BLaER1 (cell line): ENCODE data around the gene LAGE3.

Experiments used
- H3K27ac ChIP-seq: shearing (Covaris generic); formaldehyde crosslinking; 2 replicates; pipeline ENCODE4 v1.8.1; 2022
- H3K27me3 ChIP-seq: shearing (Covaris generic); formaldehyde crosslinking; 2 replicates; pipeline ENCODE4 v1.8.1; 2022
- H3K36me3 ChIP-seq: shearing (Covaris generic); formaldehyde crosslinking; 2 replicates; pipeline ENCODE4 v1.8.1; 2022
- H3K4me1 ChIP-seq: shearing (Covaris generic); formaldehyde crosslinking; 2 replicates; pipeline ENCODE4 v1.8.1; 2022
- H3K4me2 ChIP-seq: shearing (Covaris generic); formaldehyde crosslinking; 2 replicates; pipeline ENCODE4 v1.8.1; 2022
- H3K4me3 ChIP-seq: shearing (Covaris generic); formaldehyde crosslinking; 2 replicates; pipeline ENCODE4 v1.8.1; 2022
- H3K9ac ChIP-seq: shearing (Covaris generic); formaldehyde crosslinking; 2 replicates; pipeline ENCODE4 v1.8.1; 2022
- H3K9me3 ChIP-seq: shearing (Covaris generic); formaldehyde crosslinking; 2 replicates; pipeline ENCODE4 v1.8.1; 2022
- H4K20me1 ChIP-seq: shearing (Covaris generic); formaldehyde crosslinking; 2 replicates; pipeline ENCODE4 v1.8.1; 2022
- Cebpa-rat ChIP-seq: shearing (Covaris generic); IDR thresholded peaks from 2 replicates; pipeline ENCODE4 v1.8.1; 2022

The LAGE3 gene

DNA sequence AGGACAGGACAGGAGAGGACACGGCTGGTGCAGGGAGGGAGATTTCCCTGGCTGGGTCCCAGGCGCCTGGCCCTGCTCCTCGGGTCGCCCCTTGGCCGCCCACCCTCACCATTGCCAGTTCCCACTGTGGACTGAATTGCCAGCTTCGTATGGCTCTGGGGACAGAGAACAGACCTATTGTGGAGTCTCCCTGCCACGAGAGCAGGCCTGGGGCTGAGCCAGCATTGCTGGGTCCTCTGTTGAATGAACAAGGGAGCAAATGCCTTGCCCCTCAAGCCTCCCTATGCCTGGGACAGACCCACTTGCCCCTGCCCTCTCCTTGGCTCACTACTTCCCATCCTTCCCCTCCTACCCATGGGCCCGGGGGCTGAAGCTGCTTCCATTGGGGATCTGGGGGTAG is 16.7 kb downstream of the LAGE3 start:
- no peak for TF ChIP-seq Cebpa-rat
- peaks cover 5% of the 10 kb centered on the region; the same call in 1 of the 2 replicates for H3K27me3 ChIP-seq
- peaks cover 25% of the 10 kb centered on the region for H3K9me3 ChIP-seq
- peaks cover 69% of the 10 kb centered on the region for H3K36me3 ChIP-seq
- H3K4me1 ChIP-seq, result peaks cover 16% of the 10 kb centered on the region
- no peak overlapping the region for H3K4me3 ChIP-seq
- no peak overlapping the region for H3K27ac ChIP-seq
- H3K4me2 ChIP-seq, result no peak overlapping the region
- H4K20me1 ChIP-seq, result peaks cover 65% of the 10 kb centered on the region
- no peak overlapping the region for H3K9ac ChIP-seq

DNA sequence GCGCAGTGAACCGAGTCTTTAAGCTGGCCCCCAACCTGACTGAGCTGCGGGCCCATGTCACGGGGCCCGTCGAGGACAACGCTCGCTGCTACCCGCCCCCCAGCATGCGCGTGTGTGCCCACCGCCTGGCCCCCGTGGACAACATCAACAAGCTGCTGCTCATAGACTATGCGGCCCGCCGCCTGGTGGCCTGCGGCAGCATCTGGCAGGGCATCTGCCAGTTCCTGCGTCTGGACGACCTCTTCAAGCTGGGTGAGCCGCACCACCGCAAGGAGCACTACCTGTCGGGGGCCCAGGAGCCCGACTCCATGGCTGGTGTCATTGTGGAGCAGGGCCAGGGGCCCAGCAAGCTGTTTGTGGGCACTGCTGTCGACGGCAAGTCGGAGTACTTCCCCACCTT is 18.8 kb downstream of the LAGE3 start:
- Histone ChIP-seq H3K4me2 (peak overlapping the region; percentile 87), H3K4me1 (peaks cover 16% of the 10 kb centered on the region), H3K27me3 (peaks cover 5% of the 10 kb centered on the region; the same call in 1 of the 2 replicates), H3K36me3 (peaks cover 50% of the 10 kb centered on the region), H4K20me1 (peaks cover 62% of the 10 kb centered on the region), H3K9ac (peak overlapping the region; percentile 68), H3K9me3 (0 out of 2 replicates have a peak, but pooled peaks cover 13% of the 10 kb centered on the region), H3K27ac (no peak overlapping the region), H3K4me3 (peak overlapping the region; percentile 79)
- no peak for TF ChIP-seq Cebpa-rat

DNA sequence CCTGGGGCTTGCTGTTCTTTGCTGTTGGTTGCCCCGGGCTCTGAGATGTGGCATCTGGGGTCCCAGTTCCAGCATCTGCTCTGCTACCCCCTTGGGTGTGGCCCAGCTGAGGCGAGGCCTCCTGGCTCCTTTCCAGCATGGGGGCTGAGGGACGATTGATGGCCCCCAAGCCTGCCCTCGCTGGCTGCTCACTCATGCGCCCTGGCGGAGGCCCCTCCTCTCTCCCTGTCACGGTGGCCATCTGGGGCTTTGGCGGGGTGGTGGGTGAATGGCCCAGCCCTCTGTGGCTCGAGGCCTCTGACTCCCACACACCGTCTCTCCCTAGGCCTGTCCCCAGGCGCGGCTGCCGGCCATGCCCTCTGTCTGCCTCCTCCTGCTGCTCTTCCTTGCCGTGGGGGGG is 19.2 kb downstream of the LAGE3 start:
- Histone ChIP-seq H3K4me1 (peaks cover 16% of the 10 kb centered on the region), H3K36me3 (peaks cover 46% of the 10 kb centered on the region), H3K9ac (peak overlapping the region; percentile 68), H3K27me3 (peaks cover 5% of the 10 kb centered on the region; the same call in 1 of the 2 replicates), H3K4me3 (peak overlapping the region; percentile 79), H4K20me1 (peaks cover 57% of the 10 kb centered on the region), H3K9me3 (0 out of 2 replicates have a peak, but pooled peaks cover 13% of the 10 kb centered on the region), H3K4me2 (peak overlapping the region; percentile 87), H3K27ac (0 out of 2 replicates have a peak overlapping the region, but pooled peaks have one; percentile 26)
- TF ChIP-seq Cebpa-rat, result no peak

DNA sequence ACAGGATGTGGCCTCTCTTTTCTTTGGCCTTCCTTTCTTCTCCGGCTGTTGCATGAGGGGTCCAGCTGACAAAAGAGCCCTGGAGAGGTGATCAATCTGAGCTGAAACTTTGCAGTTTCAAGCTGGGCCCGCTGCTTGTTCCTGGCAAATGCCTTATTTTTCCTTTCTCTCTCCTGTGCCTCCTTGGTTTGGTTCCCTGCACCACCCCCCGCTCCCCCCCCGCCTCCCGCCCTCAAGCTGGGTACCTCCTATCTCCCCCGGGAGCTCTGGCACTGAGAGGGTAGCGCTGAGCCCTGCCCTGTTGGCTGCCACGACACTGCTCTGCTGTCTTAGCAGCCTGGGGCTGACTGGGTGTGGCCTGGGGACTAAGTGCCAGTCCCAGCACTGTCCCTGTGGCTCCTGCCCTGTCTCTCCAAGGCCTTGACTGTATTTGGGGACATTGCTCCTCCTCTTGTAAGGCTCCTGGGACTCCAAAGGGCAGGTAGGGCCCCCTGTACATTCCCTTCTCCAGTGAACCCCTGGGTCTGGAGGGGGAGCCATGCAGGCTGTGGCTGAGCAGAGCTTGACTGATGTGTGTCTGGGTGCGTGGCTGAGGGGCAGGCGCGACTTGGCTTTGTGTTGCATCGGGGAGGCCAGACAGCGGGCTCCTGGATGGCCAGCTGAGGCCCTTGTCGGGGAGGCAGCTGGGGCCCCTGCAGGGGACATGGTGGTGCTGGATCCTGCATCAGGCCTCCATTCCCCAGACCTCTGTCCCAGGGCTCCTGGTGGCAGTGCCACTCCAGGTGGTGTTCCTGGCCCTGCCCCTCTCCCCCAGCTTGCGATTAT is 19.9 kb downstream of the LAGE3 start:
- peak overlapping the region; percentile 79 for H3K4me3 ChIP-seq
- peak overlapping the region; percentile 92 for H3K27ac ChIP-seq
- H3K36me3 ChIP-seq, result peaks cover 39% of the 10 kb centered on the region
- H3K4me1 ChIP-seq, result peaks cover 16% of the 10 kb centered on the region
- H3K4me2 ChIP-seq, result peak overlapping the region; percentile 87
- peaks cover 5% of the 10 kb centered on the region; the same call in 1 of the 2 replicates for H3K27me3 ChIP-seq
- peak overlapping the region; percentile 87 for H3K9ac ChIP-seq
- H3K9me3 ChIP-seq, result 0 out of 2 replicates have a peak, but pooled peaks cover 16% of the 10 kb centered on the region
- H4K20me1 ChIP-seq, result peaks cover 51% of the 10 kb centered on the region
- no peak for TF ChIP-seq Cebpa-rat

DNA sequence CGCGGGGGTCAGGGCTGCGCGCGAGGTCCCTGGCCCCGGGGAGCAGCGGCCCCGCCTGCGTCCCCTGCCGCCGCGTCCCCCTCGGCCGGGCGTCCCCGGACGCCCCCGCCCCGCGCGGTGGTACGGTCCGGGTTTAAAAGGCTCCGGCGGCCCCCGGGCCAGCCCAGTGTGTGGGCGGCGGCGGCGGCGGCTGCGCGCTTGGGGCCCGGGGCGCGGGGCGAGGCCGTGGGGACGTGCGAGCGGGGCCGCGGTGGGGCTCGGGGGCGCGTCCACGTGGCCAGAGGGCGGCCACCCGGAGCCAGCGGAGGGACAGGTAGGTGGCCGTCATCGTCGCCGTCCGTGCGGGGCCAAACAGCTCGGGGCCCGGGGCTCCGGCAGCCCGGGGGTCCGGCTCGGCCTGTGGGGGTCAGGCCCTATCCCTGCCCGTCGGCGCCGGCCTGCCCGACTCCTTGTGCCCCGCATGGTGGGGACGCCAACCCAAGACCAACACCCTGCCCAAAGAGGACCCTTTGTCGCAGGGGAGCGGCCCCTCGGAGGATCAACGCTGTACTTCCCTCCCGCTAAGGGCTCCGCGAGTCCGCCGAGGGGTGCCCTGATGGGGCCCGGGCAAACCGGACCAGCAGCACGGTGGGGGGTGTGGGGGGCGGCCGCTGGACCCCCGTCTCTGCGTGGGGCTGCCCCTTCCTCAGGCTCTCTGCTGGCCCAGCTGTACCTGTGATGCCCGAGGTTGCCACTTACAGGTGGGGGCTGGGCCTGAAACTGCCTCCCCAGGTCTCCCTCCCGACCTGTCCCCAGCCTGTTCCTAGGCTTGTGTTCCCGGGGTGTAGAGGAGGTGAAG is 20.7 kb downstream of the LAGE3 start, which contains the start of gene PLXNA3:
Gene PLXNA3, plus strand, starts transcription at position 166 of the 838 bp plus-strand sequence. CDS start 1,903 bp downstream, outside the sequence.
- peak within 1 kb of the TSS; percentile 92 for H3K27ac ChIP-seq
- H3K4me3 ChIP-seq, result peak within 1 kb of the TSS; percentile 79
- H3K9me3 ChIP-seq, result 0 out of 2 replicates have a peak, but pooled peaks cover 12% of the 10 kb centered on the region
- H4K20me1 ChIP-seq, result peaks cover 45% of the 10 kb centered on the region
- peaks cover 16% of the 10 kb centered on the region for H3K4me1 ChIP-seq
- H3K27me3 ChIP-seq, result peaks cover 5% of the 10 kb centered on the region; the same call in 1 of the 2 replicates
- H3K4me2 ChIP-seq, result peak within 1 kb of the TSS; percentile 87
- peaks cover 32% of the 10 kb centered on the region for H3K36me3 ChIP-seq
- peak within 1 kb of the TSS; percentile 87 for H3K9ac ChIP-seq
- no peak for TF ChIP-seq Cebpa-rat

DNA sequence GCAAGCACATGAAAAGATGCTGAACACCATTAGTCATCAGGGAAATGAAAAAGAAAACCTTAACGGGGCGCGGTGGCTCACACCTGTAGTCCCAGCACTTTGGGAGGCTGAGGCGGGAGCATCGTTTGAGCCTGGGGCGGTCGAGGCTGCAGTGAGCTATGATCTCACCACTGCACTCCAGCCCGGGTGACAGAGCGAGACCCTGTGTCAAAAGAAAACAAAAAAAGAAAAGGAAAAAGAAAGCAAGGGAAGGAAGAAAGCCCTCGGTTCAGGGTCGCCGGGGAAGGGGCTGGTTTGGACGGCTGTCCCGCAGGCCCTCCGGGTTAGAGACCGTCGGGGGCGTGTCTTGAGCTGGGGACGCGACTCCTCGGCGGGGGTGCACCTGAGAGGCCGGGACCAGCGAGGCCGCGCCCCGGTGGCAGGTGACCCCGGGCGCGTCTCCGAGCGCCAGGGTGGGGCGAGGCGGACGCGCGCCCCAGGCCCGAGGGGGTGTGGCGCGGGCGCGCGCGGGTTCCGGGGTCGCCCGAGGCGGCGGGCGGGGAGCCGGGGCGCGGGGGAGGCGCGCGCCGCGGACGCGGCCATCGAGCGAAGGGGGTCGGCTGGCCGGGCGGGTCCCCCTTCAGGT is 21.5 kb downstream of the LAGE3 start:
- Histone ChIP-seq H3K4me3 (peak overlapping the region; percentile 79), H3K9ac (peak overlapping the region; percentile 87), H3K36me3 (peaks cover 28% of the 10 kb centered on the region), H3K4me2 (peak overlapping the region; percentile 87), H3K9me3 (0 out of 2 replicates have a peak, but pooled peaks cover 12% of the 10 kb centered on the region), H4K20me1 (peaks cover 40% of the 10 kb centered on the region), H3K27ac (peak overlapping the region; percentile 92), H3K4me1 (peaks cover 16% of the 10 kb centered on the region), H3K27me3 (peaks cover 13% of the 10 kb centered on the region)
- TF ChIP-seq Cebpa-rat, result no peak

DNA sequence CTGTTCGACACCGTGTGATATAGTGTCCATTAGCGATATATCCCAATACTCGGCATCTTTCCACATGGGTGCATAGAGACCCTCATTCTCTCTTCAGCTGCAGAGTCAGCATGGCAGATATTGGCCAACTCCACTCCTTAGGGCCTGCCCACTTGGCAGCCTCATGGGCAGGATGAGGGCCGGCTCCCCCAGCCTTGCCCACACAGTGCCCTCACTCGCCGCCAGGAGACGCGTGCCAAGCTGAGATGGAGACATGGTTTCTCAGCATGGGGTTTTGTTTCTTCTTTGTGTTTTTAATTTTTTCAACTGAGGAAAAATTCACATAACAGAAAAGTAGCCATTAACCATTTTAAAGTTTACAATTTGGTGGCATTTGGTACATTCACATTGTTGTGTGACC is 26.3 kb downstream of the LAGE3 start:
- Histone ChIP-seq H3K27me3 (peaks cover 48% of the 10 kb centered on the region), H3K9me3 (0 out of 2 replicates have a peak, but pooled peaks cover 7% of the 10 kb centered on the region), H3K4me1 (no peaks in the 10 kb centered on the region), H3K4me2 (no peak overlapping the region), H3K4me3 (no peak overlapping the region), H3K27ac (no peak overlapping the region), H3K9ac (no peak overlapping the region), H3K36me3 (peaks cover 35% of the 10 kb centered on the region), H4K20me1 (peaks cover 15% of the 10 kb centered on the region; the same call in 1 of the 2 replicates)
- no peak for TF ChIP-seq Cebpa-rat

DNA sequence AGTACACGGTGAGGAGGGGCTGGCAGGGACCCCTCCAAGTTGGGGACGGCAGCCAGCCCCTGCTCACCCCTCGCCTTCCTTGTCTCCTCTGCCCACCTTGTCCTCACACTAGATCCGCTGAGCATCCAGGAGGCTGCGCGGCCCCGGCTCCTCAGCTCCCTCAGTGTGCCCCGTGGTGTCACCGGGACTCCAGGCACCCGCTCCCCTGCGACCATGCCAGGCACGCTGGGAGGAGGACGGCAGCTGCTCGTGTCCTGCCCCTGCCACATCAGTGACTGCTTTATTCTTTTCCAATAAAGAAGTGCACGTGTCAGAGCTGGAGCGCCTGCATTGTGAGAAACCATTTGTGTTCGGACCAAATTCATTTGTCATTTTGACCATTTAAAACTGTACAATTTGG is 28.8 kb downstream of the LAGE3 start:
- H3K4me3 ChIP-seq, result no peak overlapping the region
- H3K36me3 ChIP-seq, result peaks cover 47% of the 10 kb centered on the region
- no peak overlapping the region for H3K27ac ChIP-seq
- H4K20me1 ChIP-seq, result peaks cover 20% of the 10 kb centered on the region; the same call in 1 of the 2 replicates
- no peak overlapping the region for H3K4me2 ChIP-seq
- TF ChIP-seq Cebpa-rat, result no peak
- H3K9me3 ChIP-seq, result 0 out of 2 replicates have a peak, but pooled peaks cover 3% of the 10 kb centered on the region
- no peak overlapping the region for H3K9ac ChIP-seq
- H3K27me3 ChIP-seq, result peaks cover 70% of the 10 kb centered on the region
- H3K4me1 ChIP-seq, result no peaks in the 10 kb centered on the region; the same call in 1 of the 2 replicates

DNA sequence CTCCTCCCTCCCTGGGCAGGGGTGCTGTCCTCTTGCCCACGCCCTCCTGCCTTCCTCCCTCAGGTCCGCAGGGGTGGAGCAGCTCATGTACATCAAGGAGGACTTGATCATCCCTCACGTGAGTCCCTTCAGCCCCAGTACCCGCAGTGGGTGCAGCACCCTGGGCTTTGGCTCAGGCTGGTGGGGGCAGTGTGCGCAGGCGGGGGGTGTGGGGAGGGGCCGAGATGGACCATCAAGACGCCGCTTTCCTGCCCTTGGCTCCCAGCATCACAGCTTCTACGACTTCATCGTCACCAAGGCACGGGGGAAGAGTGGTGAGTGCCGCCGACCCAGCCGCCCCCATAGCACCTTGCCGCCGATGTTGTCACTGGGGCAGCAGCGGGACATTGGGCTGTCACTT is 29.5 kb downstream of the LAGE3 start:
- H3K27ac ChIP-seq, result no peak overlapping the region
- H3K36me3 ChIP-seq, result peaks cover 47% of the 10 kb centered on the region
- H3K4me1 ChIP-seq, result peaks cover 6% of the 10 kb centered on the region
- H4K20me1 ChIP-seq, result peaks cover 27% of the 10 kb centered on the region; the same call in 1 of the 2 replicates
- peaks cover 5% of the 10 kb centered on the region; the same call in 1 of the 2 replicates for H3K9me3 ChIP-seq
- no peak for TF ChIP-seq Cebpa-rat
- H3K27me3 ChIP-seq, result peaks cover 70% of the 10 kb centered on the region
- no peak overlapping the region for H3K9ac ChIP-seq
- no peak overlapping the region for H3K4me2 ChIP-seq
- no peak overlapping the region for H3K4me3 ChIP-seq
